ENCODE data around the gene ENPP3.

The ENPP3 gene

GRCh38 chr6:131685266-131685780 lies 48.2 kb downstream of the ENPP3 start:
- no peak for DNase-seq (ENCODE audit: low spot score)
- CTCF ChIA-PET: no interaction called here

GRCh38 chr6:131687022-131687421 lies 49.9 kb downstream of the ENPP3 start:
- DNase-seq (ENCODE audit: low spot score): no peak
- no peak overlapping the region for H3K27ac ChIP-seq
- CTCF ChIA-PET: interaction anchor here (0.7 to 1.6 kb wide), 2 partner anchors 9 to 228 kb away, joined by 4 to 5 read pairs; no protein-coding TSS in a partner anchor
- POLR2A ChIA-PET (ENCODE audit: low non-redundant PET): no interaction called here
- no peak for TF ChIP-seq CTCF (conservative IDR thresholded peaks at IDR 0.05; ENCODE audit: low read depth)

More at GRCh38 chr6:131685266-131685780, 48.2 kb downstream of the ENPP3 start:
- TF ChIP-seq CTCF (conservative IDR thresholded peaks at IDR 0.05; ENCODE audit: low read depth): no peak
- POLR2A ChIA-PET (ENCODE audit: low non-redundant PET): no interaction called here
- H3K27ac ChIP-seq: no peak overlapping the region

GRCh38 chr6:131688286-131688685 lies 51.2 kb downstream of the ENPP3 start:
- TF ChIP-seq CTCF (conservative IDR thresholded peaks at IDR 0.05; ENCODE audit: low read depth): no peak
- no peak overlapping the region for H3K27ac ChIP-seq
- CTCF ChIA-PET: no interaction called here
- no peak for DNase-seq (ENCODE audit: low spot score)
- POLR2A ChIA-PET (ENCODE audit: low non-redundant PET): no interaction called here

- CTCF ChIA-PET: no interaction called here
- no peak for TF ChIP-seq CTCF (conservative IDR thresholded peaks at IDR 0.05; ENCODE audit: low read depth)
- POLR2A ChIA-PET (ENCODE audit: low non-redundant PET): no interaction called here
- no peak for DNase-seq (ENCODE audit: low spot score)
- no peak overlapping the region for H3K27ac ChIP-seq
Observed at GRCh38 chr6:131692031-131692430, 54.9 kb downstream of the ENPP3 start.

- TF ChIP-seq CTCF (conservative IDR thresholded peaks at IDR 0.05; ENCODE audit: low read depth): no peak
- CTCF ChIA-PET: no interaction called here
- DNase-seq (ENCODE audit: low spot score): no peak
- no peak overlapping the region for H3K27ac ChIP-seq
- POLR2A ChIA-PET (ENCODE audit: low non-redundant PET): no interaction called here
Observed at GRCh38 chr6:131692589-131692988, 55.5 kb downstream of the ENPP3 start.

GRCh38 chr6:131693384-131693783 lies 56.3 kb downstream of the ENPP3 start:
- CTCF ChIA-PET: interaction anchor here (1.0 kb wide), 1 partner anchor 217 kb away, joined by 3 read pairs; no protein-coding TSS in a partner anchor
- DNase-seq (ENCODE audit: low spot score): no peak
- no peak for TF ChIP-seq CTCF (conservative IDR thresholded peaks at IDR 0.05; ENCODE audit: low read depth)
- no peak overlapping the region for H3K27ac ChIP-seq
- POLR2A ChIA-PET (ENCODE audit: low non-redundant PET): no interaction called here

Measured in RWPE1 (cell line).